SH-SY5Y (cell line): ENCODE data around the gene SYT12.

Experiments
- GATA2 ChIP-seq: IDR thresholded peaks from 2 replicates; pipeline ENCODE4 v1.6.1; 2011; ENCODE audit warnings: mild to moderate bottlenecking, low read depth, low read length
- GATA3 ChIP-seq: IDR thresholded peaks from 2 replicates; pipeline ENCODE4 v1.6.1; 2011; ENCODE audit warnings: low read depth, mild to moderate bottlenecking, low read length, moderate library complexity

DNA sequence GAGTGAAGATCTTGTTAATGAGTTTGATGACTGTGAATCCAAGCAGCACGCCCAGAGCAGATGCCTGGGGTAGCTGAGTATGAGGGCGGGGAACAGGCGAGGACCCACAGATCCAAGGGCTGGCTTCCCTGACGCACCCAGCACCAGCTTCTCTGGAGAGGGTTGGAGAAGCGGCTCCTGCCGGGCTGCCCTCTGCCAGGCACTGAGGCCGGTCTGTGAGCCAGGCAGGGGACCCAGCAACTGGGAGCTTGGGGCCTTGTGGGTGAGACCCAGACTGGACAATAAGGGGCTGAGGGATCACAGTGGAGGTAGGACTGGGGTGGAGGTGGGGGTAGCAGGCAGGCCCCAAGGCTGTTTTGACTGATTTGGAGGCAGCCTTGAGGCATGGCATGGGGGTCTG, 8.6 kb upstream of the SYT12 start:
- no peak for TF ChIP-seq GATA3
- TF ChIP-seq GATA2: no peak
